SU-DHL-6 (cell line): ENCODE results near the gene RTEL1.

Source experiments
- H2AFZ ChIP-seq: fragments of 200-600 bp; sonication (generic); 2 replicates; pipeline ENCODE4 v1.6.1; 2014; ENCODE audit warnings: low read depth, mild to moderate bottlenecking, moderate library complexity, mixed read lengths, antibody characterized with exemption, low read length; ENCODE audit not compliant: severe bottlenecking
- H3F3A ChIP-seq: fragments of 200-600 bp; shearing (Covaris generic); 2 replicates; pipeline ENCODE4 v1.6.0; 2016; ENCODE audit warnings: antibody characterized with exemption, mild to moderate bottlenecking; ENCODE audit not compliant: insufficient read depth
- H3K27ac ChIP-seq: fragments of 200-600 bp; sonication (generic); 2 replicates; pipeline ENCODE4 v1.5.1; 2016; ENCODE audit warnings: low read depth, mild to moderate bottlenecking, low read length, moderate library complexity, mixed read lengths
- H3K27me3 ChIP-seq: fragments of 200-600 bp; sonication (generic), shearing (Covaris generic); 2 replicates; pipeline ENCODE4 v1.6.0; 2014; ENCODE audit warnings: mild to moderate bottlenecking, low read length
- H3K36me3 ChIP-seq: fragments of 200-600 bp; sonication (generic); 2 replicates; pipeline ENCODE4 v1.6.1; 2014; ENCODE audit warnings: mild to moderate bottlenecking, low read length, mixed read lengths
- H3K4me2 ChIP-seq: fragments of 300-600, 200-600 bp; shearing (Covaris generic), sonication (generic); 2 replicates; pipeline ENCODE4 v1.6.0; 2014; ENCODE audit warnings: low read length, low read depth, mild to moderate bottlenecking; ENCODE audit not compliant: poor library complexity, severe bottlenecking
- H3K4me3 ChIP-seq: fragments of 200-600 bp; sonication (generic); 2 replicates; pipeline ENCODE4 v1.5.1; 2014; ENCODE audit warnings: antibody characterized with exemption, low read length, mild to moderate bottlenecking, mixed read lengths; ENCODE audit not compliant: insufficient read depth, poor library complexity, severe bottlenecking
- H3K79me2 ChIP-seq: fragments of 200-600 bp; sonication (generic); 2 replicates; pipeline ENCODE4 v1.6.1; 2014; ENCODE audit warnings: mild to moderate bottlenecking, low read length, moderate library complexity; ENCODE audit not compliant: insufficient read depth
- H3K9ac ChIP-seq: fragments of 200-600 bp; sonication (generic); 2 replicates; pipeline ENCODE4 v1.7.0; 2014; ENCODE audit warnings: mild to moderate bottlenecking, low read length
- H3K9me2 ChIP-seq: fragments of 200-600 bp; sonication (generic); replicated peaks from 2 replicates; pipeline ENCODE4 v1.6.1; 2014; ENCODE audit warnings: low read length; ENCODE audit not compliant: insufficient read depth
- H3K9me3 ChIP-seq: fragments of 200-600 bp; sonication (generic); 2 replicates; pipeline ENCODE4 v1.6.1; 2014; ENCODE audit warnings: low read length, mixed read lengths; ENCODE audit not compliant: insufficient read depth
- H4K20me1 ChIP-seq: fragments of 200-600 bp; sonication (generic); 2 replicates; pipeline ENCODE4 v1.6.1; 2014; ENCODE audit warnings: low read depth, mild to moderate bottlenecking, antibody characterized with exemption, low read length, moderate library complexity, mixed read lengths
- EZH2phosphoT487 ChIP-seq: fragments of 200-600 bp; sonication (generic), shearing (Covaris generic); conservative IDR thresholded peaks from 2 replicates; pipeline ENCODE4 v1.6.1; 2018; ENCODE audit warnings: mild to moderate bottlenecking, antibody characterized with exemption, low read length, moderate library complexity, mixed read lengths
- TF ChIP-seq, protein P1 (sequence below): fragments of 200-600 bp; sonication (generic); IDR thresholded peaks from one replicate; pipeline ENCODE4 v1.5.1; 2017; ENCODE audit warnings: antibody characterized with exemption, mild to moderate bottlenecking, low read length, moderate library complexity; ENCODE audit not compliant: insufficient read depth, poor library complexity, severe bottlenecking

RTEL1 gene

DNA sequence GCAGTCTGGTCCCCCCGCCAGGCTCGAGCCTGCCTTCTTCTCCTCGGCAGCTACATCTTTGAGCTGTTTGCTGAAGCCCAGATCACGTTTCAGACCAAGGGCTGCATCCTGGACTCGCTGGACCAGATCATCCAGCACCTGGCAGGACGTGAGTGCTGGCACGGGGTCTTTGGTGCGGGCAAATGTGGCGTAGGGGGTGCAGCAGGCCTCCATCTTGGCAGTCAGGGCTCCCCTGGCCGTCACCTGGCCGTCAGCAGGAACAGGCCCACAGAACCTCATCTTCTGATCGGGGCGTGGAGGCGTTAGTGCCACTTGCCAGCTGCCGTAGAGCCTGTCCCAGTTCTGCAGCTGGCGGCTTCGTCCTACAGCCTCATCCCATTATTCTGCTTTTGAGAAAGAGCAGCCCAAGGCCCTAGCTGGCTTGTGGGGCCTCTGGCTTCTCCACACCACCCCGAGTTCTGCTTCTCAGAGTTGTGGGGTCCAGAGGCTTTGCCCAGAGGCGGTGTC is 21.7 kb downstream of the RTEL1 start:
- no peak overlapping the region for H3K4me2 ChIP-seq
- no peaks in the 10 kb centered on the region for H3K27me3 ChIP-seq
- TF ChIP-seq, protein P1, sequence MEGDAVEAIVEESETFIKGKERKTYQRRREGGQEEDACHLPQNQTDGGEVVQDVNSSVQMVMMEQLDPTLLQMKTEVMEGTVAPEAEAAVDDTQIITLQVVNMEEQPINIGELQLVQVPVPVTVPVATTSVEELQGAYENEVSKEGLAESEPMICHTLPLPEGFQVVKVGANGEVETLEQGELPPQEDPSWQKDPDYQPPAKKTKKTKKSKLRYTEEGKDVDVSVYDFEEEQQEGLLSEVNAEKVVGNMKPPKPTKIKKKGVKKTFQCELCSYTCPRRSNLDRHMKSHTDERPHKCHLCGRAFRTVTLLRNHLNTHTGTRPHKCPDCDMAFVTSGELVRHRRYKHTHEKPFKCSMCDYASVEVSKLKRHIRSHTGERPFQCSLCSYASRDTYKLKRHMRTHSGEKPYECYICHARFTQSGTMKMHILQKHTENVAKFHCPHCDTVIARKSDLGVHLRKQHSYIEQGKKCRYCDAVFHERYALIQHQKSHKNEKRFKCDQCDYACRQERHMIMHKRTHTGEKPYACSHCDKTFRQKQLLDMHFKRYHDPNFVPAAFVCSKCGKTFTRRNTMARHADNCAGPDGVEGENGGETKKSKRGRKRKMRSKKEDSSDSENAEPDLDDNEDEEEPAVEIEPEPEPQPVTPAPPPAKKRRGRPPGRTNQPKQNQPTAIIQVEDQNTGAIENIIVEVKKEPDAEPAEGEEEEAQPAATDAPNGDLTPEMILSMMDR, result no peak
- TF ChIP-seq EZH2phosphoT487, result no peak
- no peaks in the 10 kb centered on the region for H3K9me2 ChIP-seq
- no peak overlapping the region for H2AFZ ChIP-seq
- no peaks in the 10 kb centered on the region for H4K20me1 ChIP-seq
- no peak overlapping the region for H3K27ac ChIP-seq
- no peak overlapping the region for H3K9ac ChIP-seq
- H3K79me2 ChIP-seq, result no peaks in the 10 kb centered on the region
- no peaks in the 10 kb centered on the region for H3K36me3 ChIP-seq
- H3K9me3 ChIP-seq, result no peaks in the 10 kb centered on the region
- no peaks in the 10 kb centered on the region for H3F3A ChIP-seq
- no peak overlapping the region for H3K4me3 ChIP-seq

DNA sequence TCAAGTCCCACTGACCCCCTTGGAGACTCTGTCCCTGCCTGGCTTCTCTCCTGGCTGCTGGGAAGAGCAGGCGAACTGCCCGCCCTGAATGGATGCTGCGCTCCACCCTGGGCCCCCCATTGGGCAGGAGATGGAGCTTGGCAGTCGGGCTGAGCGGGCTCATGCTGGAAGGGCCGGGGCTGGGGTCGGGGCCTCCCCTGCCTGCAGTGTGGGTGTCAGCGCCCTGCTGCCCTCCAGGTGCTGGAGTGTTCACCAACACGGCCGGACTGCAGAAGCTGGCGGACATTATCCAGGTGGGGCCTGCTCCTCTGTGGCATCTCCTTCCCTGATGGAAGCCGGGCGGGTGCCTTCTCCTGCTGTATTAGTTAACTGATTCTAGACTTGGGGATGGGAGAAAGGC is 22.3 kb downstream of the RTEL1 start:
- Histone ChIP-seq H3K27ac (no peak overlapping the region), H3K27me3 (no peaks in the 10 kb centered on the region), H2AFZ (no peak overlapping the region), H3K9me2 (no peaks in the 10 kb centered on the region), H3F3A (no peaks in the 10 kb centered on the region), H3K9me3 (no peaks in the 10 kb centered on the region), H3K79me2 (no peaks in the 10 kb centered on the region), H3K9ac (no peak overlapping the region), H4K20me1 (no peaks in the 10 kb centered on the region), H3K4me2 (no peak overlapping the region), H3K4me3 (no peak overlapping the region), H3K36me3 (no peaks in the 10 kb centered on the region)
- TF ChIP-seq, protein P1, result no peak
- TF ChIP-seq EZH2phosphoT487, result no peak

DNA sequence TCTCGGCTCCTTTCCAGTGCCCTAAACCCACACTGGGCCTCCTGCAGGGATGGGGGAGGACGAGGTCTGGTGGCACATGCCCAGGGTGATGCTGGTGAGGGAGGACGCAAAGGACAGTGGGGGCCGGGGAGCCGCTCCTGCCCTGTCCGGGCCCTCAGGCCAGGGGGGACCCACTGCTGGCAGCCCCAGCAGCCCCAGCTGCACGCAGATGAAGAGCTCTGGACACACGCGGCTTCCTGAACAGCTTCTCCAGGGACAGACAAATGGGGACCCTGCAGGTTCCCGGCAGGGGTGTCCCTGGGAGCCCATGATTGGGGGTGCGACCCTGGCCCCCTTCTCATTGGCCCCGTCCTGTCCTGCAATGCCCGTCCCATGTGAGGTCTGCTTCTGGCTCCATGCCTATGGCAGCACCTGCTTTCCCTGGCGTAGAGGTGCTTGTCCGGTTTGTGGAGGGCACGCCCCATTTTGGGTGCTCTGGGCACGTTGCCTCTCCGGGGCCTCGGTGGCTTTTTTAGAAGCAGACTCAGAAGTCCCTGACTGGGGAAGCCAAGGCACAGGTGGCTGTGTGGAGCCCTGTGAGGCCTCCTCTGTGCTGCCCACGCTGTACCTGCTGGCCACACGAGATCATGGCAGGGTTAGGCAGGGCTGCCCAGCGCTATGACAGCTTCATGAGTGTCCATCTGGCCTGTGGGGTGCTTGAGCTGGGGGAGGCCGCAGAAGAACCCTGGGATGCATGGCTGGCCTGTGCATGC is 22.9 kb downstream of the RTEL1 start:
- no peaks in the 10 kb centered on the region for H3K9me3 ChIP-seq
- H3K79me2 ChIP-seq, result no peaks in the 10 kb centered on the region
- H3K27me3 ChIP-seq, result no peaks in the 10 kb centered on the region
- no peak overlapping the region for H3K27ac ChIP-seq
- H2AFZ ChIP-seq, result no peak overlapping the region
- H3K9me2 ChIP-seq, result no peaks in the 10 kb centered on the region
- no peak overlapping the region for H3K4me3 ChIP-seq
- H3K36me3 ChIP-seq, result no peaks in the 10 kb centered on the region
- TF ChIP-seq, protein P1, result no peak
- TF ChIP-seq EZH2phosphoT487, result no peak
- no peaks in the 10 kb centered on the region for H4K20me1 ChIP-seq
- H3K4me2 ChIP-seq, result no peak overlapping the region
- H3F3A ChIP-seq, result no peaks in the 10 kb centered on the region
- H3K9ac ChIP-seq, result no peak overlapping the region
